Kasumi-1 (cell line): ENCODE data around the gene ABCA8.
"Not testable (repeated sequence)": the region's sequence is repeated elsewhere in the genome, so short reads cannot be mapped to it uniquely, and the experiment has no call there.

Experiments
- DNase-seq, 2 experiments: peaks; one replicate each; lab custom pipeline; 2025; lab: John Stamatoyannopoulos, UW

The ABCA8 gene

GRCh38 chr17:68955181-68955841 is at the start of gene ABCA8:
Gene ABCA8 (minus strand): TSS chr17:68955392. CDS start chr17:68942034, 13,358 bp downstream.
- DNase-seq = no peak

DNA sequence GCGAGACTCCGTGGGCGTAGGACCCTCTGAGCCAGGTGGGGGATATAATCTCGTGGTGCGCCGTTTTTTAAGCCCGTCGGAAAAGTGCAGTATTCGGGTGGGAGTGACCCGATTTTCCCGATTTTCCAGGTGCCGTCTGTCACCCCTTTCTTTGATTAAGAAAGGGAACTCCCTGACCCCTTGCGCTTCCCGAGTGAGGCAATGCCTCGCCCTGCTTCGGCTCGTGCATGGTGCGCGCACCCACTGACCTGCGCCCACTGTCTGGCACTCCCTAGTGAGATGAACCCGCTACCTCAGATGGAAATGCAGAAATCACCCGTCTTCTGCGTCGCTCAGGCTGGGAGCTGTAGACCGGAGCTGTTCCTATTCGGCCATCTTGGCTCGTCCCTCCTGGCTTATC is 49.6 kb upstream of the ABCA8 start:
- DNase-seq = not testable (repeated sequence)

- DNase-seq = not testable (repeated sequence)
Measured at GRCh38 chr17:68999743-69000142, 44.6 kb upstream of the ABCA8 start.

DNA sequence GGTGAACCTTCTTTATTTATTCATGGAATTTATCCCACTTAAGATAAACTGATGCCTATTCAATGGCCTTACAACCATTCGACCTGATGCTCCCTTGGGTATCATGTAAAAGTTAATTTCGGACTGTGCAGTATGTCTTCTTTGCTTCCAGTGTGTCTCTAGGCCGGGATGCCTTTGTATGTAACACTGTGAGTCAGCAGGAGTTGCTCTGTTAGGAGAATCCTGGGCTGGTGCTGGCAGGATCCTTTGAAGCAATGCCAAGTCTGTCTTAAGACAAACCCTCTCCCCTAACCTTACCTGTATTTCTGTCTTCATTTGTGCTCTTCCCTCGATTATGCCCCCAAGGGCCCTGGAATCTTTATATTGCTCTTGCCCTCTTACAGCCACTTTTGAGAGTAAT is 37.9 kb upstream of the ABCA8 start:
- DNase-seq = no peak

GRCh38 chr17:68987966-68988365 is 32.8 kb upstream of the ABCA8 start:
- DNase-seq = no peak

DNA sequence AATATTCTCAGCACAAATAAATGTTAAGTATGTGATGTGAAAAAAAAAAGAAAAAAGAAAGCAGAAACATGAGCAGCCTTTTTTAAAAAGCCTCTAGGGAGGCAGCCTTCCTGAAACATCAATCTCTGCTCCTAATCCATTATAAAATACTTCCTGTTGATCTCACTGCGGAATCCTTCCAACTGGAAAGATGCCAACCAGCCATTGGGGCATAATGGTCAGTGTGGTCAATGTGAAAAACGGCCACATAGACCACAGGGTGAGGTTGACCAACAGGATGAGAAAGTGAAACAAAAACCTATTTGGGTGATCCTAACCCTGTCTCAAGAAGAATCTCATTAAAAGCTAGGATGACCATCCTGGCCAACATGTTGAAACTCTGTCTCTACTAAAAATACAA is 26.1 kb upstream of the ABCA8 start:
- no peak for DNase-seq

DNA sequence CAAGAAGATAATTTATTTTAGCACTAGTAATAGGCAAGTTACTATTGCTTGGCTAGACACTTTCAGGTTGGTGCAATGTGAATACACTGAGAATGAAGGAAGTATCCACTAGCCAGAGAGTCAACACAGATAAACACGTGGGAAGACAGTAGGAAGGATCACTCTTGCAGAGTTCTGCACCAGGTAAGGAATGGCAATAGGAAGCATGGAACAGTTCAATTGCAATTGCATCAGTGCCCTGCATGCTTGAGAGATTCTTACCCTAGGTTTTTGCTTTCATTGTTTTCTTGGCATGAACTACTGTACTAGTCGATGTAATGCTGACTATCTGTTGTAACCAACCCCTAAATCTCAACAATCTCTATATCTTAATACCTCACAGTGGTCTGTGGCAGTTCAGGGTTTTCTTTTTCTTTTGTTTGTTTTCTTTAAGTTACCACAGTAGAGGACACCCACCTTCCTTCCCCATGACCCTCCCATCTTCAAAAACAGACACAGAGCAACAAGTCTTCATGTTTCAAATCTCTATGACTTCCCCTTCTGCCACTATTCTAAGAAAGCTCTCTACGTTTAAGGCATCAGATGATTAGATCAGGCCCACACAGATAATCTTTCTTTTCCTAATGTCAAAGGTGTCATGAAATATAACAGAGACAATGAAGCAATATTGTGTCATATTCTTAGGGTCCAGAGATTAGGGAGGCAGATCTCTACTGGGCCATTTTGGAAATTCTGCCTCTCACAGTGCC is 18.1 kb upstream of the ABCA8 start:
- no peak for DNase-seq

DNA sequence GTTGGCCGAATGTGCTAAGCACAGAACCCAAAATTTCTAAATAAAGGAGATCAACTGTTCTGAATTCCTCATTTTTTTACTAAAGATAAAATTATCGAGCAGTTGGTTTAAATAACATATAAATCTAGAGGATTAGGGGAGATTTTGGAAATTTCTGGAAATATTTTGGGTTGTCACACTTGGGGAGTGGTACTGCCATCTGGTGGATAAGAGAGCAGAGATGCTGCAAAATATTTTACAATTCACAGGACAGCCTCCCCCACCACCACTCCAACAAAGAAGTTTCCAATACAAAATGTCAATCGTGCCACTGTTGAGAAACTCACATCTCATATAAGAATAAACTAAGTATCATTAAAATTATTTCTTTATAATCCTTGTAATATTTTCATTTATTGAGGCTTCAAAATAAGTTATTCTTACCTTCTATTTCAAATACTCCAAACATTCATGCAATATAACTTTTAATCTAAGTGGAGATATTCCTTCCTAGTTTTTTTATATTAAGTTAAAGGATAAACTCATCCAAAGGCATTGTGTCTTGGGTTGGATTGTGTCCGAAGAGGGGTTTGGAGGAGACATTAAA is 17.0 kb upstream of the ABCA8 start:
- peak; percentile 16 to 53 for DNase-seq

DNA sequence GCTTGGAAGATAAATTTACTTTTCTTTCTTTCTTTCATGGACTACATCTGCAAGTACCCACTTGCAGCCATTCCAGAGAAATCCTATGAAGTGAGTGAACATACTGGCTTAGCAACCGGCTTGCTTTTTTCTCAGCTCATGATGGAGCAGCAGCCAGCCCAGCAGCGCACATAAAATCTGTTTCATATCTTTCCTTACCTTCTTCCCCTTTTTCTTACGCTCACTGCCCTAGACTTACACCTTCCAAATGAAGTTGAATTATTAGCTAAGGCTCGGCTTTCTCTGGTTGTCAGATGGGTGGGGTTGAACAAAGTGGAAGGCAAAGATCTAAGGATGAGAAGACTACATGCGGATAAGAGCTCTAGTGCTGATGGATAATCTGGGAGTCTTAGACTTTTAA is 13.9 kb upstream of the ABCA8 start:
- no peak for DNase-seq

GRCh38 chr17:68963958-68964357 is 8.8 kb upstream of the ABCA8 start:
- DNase-seq = no peak

DNA sequence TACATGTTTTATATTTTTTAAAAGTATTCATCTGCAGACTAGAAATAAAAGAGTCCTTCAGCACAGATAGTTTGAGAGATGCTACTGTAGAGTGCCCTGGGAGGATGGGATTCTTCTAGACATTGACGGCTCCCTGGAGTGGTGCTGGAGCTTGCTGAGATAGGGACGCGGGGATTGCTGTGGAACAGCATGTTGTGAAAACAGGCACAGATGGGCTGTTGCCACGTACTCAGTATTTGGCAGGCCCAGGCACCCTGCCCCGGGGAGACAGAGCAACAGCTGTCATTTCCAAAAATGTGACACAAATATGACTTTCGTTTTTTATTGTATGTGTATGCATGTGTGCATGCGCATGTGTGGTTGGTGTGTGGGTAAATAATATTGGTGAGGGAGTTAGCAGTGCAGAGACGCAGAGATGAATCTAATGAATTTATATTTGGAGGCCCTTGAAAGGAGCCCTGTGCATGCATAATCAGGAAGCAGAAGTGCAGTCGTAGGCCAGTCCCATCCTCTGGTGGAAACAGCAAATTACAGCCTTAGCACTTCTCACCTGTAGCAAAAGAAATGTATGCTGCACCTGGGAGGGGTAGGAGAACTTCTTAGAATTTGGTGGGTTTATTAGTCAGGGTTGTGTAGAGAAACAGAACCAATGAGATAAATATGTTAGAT is 6.2 kb upstream of the ABCA8 start:
- no peak for DNase-seq

DNA sequence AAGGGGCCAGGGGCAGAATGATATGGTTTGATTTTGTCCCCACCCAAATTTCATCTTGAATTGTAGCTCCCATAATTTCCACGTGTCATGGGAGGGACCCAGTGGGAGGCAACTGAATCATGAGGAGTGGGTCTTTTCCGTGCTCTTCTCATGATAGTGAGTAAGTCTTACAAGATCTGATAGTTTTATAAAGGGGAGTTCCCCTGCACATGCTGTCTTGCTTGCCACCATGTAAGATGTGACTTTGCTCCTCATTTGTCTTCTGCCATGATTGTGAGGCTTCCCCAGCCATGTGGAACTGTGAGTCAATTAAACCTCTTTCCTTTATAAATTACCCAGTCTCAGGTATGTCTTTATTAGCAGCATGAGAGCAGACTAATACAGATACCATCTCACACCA is 3.9 kb upstream of the ABCA8 start:
- DNase-seq = not testable (repeated sequence)

DNA sequence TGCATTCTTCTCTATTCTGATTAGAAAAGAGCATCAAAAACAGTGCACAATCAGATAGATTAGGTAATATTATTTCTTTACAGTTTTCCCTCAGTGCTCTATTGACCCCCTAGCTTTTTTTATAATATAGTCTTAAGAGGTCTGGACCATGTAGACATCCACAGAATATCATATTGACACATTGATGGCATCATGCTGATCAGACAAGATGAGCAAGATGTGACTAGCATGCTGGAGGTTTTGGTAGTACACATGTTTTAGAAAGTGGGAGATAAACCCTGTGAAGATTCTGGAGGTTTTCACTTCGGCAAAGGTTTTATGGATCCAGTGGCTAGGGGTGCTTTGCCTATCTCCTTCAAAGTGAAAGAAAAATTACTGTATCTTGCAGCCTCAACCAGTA is 2.8 kb upstream of the ABCA8 start:
- no peak for DNase-seq

DNA sequence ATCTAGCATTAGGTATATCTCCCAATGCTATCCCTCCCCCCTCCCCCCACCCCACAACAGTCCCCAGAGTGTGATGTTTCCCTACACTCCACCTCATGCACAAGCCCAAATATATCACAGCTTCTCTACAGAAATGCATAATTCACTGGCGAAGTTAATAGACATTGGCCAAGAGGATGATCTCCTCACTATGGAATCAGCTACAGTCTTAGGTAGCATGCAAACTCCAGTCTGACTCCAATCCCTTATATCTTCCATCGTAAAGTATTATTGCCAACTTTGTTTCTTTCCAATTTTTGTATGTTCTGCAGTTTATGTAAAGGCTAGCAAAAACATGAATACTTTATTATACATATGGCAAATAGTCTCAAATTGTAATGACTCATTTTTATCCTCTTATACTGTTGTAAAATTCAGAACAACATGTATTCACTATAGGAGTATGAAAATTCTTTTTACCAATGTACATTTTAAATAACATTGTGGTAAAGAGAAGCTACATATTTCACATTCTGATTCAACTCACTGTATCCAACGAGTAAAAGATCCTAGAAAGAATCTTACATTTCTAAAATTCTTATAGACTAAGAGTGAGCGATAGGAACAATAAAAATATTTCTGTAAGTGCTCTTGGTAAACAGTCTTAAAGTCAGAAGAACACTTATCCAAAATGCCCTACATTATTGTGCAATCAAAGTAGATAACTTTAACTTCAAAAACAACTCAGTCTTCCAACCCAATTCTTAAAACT is 871 bp downstream of the ABCA8 start:
- no peak for DNase-seq

- no peak for DNase-seq
Measured at GRCh38 chr17:68953340-68953997, 1.7 kb downstream of the ABCA8 start.

DNA sequence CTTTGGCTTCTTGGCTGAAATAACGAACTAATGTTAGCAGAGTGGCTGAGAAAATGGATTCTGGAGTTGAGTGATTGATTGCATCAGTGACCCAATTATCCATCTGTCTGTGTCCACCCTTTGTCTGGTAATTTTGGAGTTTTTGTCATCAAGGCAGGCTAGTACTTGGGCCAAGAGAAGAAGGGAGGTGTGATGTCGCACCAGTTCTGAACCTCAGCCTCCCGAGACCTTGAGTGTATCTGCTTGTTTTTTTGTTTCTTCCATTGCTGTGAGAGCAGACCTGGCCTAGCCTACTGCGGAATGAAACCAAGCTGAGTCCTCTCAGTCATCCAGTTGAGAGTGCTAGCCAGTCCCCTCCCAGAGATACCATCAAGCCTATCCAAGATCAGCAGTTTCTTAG is 4.5 kb downstream of the ABCA8 start:
- no peak for DNase-seq

DNA sequence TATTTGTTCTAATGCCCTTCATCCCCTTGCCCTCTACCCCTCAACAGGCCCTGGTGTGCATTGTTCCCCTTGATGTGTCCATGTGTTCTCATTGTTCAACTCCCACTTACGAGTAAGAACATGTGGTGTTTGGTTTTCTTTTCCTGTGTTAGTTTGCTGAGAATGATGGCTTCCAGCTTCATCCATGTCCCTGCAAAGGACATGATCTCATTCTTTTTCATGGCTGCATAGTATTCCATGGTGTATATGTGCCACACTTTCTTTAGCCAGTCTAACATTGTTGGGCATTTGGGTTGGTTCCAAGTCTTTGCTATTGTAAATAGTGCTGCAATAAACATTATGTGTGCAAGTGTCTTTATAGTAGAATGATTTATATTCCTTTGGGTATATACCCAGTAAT is 7.3 kb downstream of the ABCA8 start:
- DNase-seq = not testable (repeated sequence)

DNA sequence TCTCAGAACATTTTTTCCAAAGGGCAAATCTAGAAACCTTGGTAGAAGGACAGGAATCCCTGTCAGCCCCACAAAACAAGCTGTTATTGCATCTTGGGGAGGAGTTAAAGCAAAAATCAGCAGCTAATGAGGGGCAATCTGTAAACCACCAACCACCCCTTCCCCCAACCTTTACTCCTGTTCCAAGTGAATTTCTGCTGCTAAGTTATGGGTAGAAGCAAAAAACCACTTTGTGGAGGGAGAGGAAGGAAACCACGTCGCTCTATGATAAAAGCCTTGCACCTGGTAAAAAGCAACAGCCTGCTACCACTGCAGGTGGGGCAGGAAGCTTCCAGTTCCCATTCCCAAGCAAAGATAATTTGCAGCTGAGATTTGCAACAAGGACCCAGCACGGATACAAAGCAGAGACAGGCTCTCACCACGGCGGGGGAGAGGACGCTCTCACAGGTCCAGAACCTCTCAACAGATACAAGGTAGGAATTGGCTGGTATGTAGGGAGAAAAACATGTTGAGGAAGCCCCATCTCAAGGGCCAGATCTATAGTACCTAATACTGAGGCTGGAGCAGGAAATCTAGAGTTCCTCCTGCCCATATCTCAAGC is 10.7 kb downstream of the ABCA8 start:
- no peak for DNase-seq

- not testable (repeated sequence) for DNase-seq
Measured at GRCh38 chr17:68943812-68944182, 11.4 kb downstream of the ABCA8 start.

DNA sequence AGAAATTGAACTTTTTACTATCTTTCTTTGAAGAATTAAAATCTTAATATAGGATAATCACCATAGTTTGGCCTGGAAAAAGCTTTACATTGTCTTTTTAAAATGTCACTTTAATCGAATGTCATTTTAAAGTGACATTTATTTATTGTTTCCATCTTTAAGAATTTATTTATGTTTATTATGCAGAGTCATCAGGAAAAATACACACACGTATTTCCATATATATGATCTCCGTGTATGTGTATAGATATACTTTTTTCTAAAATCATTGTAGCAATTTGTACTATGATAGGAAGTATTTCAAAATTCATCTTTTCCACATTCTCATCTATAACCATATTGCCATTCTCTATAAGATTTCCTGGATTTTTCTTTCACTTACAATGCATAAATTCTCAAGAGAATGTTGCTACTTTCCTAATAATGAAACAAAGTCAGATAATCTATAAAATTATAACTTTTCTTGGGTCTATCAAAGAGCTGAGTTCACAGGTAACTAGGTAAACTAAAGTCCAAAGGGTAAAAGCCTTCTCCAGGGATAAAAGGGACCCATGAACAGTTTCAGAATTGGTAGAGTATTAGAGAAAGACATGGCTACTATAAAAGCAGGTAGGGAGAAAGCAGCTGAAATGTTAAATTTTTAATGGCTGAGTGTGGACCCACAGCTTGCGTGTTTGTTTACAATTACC is 11.9 kb downstream of the ABCA8 start:
- no peak for DNase-seq

DNA sequence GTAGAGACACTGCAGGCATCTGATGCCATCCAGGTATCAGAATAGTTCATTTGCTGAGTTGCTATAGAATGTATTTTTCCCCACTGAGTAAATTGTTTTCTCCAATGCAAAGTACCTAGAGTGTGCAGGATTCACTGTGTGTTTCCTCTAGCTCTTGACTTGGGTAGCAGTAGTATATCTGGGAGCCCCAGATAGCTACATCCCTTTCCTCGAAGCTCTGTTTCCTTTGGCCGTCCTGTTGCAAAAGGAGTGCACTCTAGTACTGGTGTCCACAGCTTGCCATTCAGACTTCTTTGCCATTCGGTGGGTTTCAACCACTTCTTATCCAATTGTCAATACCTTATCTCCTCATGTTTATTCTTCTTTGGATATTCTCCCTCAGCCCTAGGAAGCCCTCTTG is 12.8 kb downstream of the ABCA8 start:
- no peak for DNase-seq
